Neuron (in vitro differentiated cells): ENCODE measurements around the gene MAD1L1.
"Not testable (repeated sequence)": the region's sequence is repeated elsewhere in the genome, so short reads cannot be mapped to it uniquely, and the experiment has no call there.

Source experiments
- H2AFZ ChIP-seq: one replicate; pipeline ENCODE4 v1.6.1; 2013; ENCODE audit warnings: low read depth, mild to moderate bottlenecking, inconsistent platforms, low read length, moderate library complexity
- H3K27me3 ChIP-seq: one replicate; pipeline ENCODE4 v1.6.1; 2013; ENCODE audit warnings: low read length; ENCODE audit not compliant: insufficient read depth
- H3K36me3 ChIP-seq: one replicate; pipeline ENCODE4 v1.6.1; 2013; ENCODE audit warnings: low read length; ENCODE audit not compliant: insufficient read depth
- H3K4me1 ChIP-seq: one replicate; pipeline ENCODE4 v1.6.1; 2013; ENCODE audit warnings: low read length; ENCODE audit not compliant: insufficient read depth
- H3K4me3 ChIP-seq: 2 replicates; pipeline ENCODE4 v1.5.1; 2013; ENCODE audit warnings: mild to moderate bottlenecking, low read length, moderate library complexity
- H3K9me3 ChIP-seq: one replicate; pipeline ENCODE4 v1.6.1; 2013; ENCODE audit warnings: low read length

MAD1L1 gene

GRCh38 chr7:1861799-1862458, 370.8 kb downstream of the MAD1L1 start:
- Histone ChIP-seq H3K9me3 (no peaks in the 10 kb centered on the region), H3K4me1 (peaks cover 16% of the 10 kb centered on the region), H2AFZ (no peak overlapping the region), H3K4me3 (no peak overlapping the region), H3K27me3 (no peaks in the 10 kb centered on the region), H3K36me3 (no peaks in the 10 kb centered on the region)

- not testable (repeated sequence) for H3K4me3 ChIP-seq, H3K27me3 ChIP-seq, H2AFZ ChIP-seq, H3K36me3 ChIP-seq, H3K9me3 ChIP-seq
- H3K4me1 ChIP-seq: peaks cover 16% of the 10 kb centered on the region
These were observed 371.6 kb downstream of the MAD1L1 start for GRCh38 chr7:1860881-1861798.

- Histone ChIP-seq H3K4me1 (peaks cover 6% of the 10 kb centered on the region), H3K4me3 (no peak overlapping the region), H3K36me3 (no peaks in the 10 kb centered on the region), H3K9me3 (no peaks in the 10 kb centered on the region), H3K27me3 (no peaks in the 10 kb centered on the region), H2AFZ (no peak overlapping the region)
These were observed 373.3 kb downstream of the MAD1L1 start for GRCh38 chr7:1859266-1860035.

- H3K4me1 ChIP-seq: no peaks in the 10 kb centered on the region
- no peaks in the 10 kb centered on the region for H3K27me3 ChIP-seq
- no peak overlapping the region for H3K4me3 ChIP-seq
- H3K36me3 ChIP-seq: no peaks in the 10 kb centered on the region
- no peak overlapping the region for H2AFZ ChIP-seq
- H3K9me3 ChIP-seq: no peaks in the 10 kb centered on the region
These were observed 374.1 kb downstream of the MAD1L1 start for GRCh38 chr7:1858435-1859265.

- Histone ChIP-seq H2AFZ (no peak overlapping the region), H3K4me3 (no peak overlapping the region), H3K36me3 (no peaks in the 10 kb centered on the region), H3K9me3 (no peaks in the 10 kb centered on the region), H3K27me3 (no peaks in the 10 kb centered on the region), H3K4me1 (no peaks in the 10 kb centered on the region)
These were observed 375.0 kb downstream of the MAD1L1 start for GRCh38 chr7:1857487-1858421.

GRCh38 chr7:1856888-1857441, 375.8 kb downstream of the MAD1L1 start:
- no peaks in the 10 kb centered on the region for H3K4me1 ChIP-seq
- no peaks in the 10 kb centered on the region for H3K27me3 ChIP-seq
- no peaks in the 10 kb centered on the region for H3K36me3 ChIP-seq
- H2AFZ ChIP-seq: no peak overlapping the region
- no peaks in the 10 kb centered on the region for H3K9me3 ChIP-seq
- H3K4me3 ChIP-seq: no peak overlapping the region

GRCh38 chr7:1856161-1856887, 376.4 kb downstream of the MAD1L1 start:
- no peak overlapping the region for H3K4me3 ChIP-seq
- no peaks in the 10 kb centered on the region for H3K27me3 ChIP-seq
- no peak overlapping the region for H2AFZ ChIP-seq
- no peaks in the 10 kb centered on the region for H3K9me3 ChIP-seq
- H3K4me1 ChIP-seq: no peaks in the 10 kb centered on the region
- H3K36me3 ChIP-seq: no peaks in the 10 kb centered on the region

GRCh38 chr7:1855725-1856160, 377.0 kb downstream of the MAD1L1 start:
- H3K27me3 ChIP-seq: no peaks in the 10 kb centered on the region
- no peaks in the 10 kb centered on the region for H3K36me3 ChIP-seq
- H3K4me1 ChIP-seq: no peaks in the 10 kb centered on the region
- H3K9me3 ChIP-seq: no peaks in the 10 kb centered on the region
- H2AFZ ChIP-seq: no peak overlapping the region
- no peak overlapping the region for H3K4me3 ChIP-seq

GRCh38 chr7:1854866-1855724, 377.6 kb downstream of the MAD1L1 start:
- Histone ChIP-seq H3K4me1 (no peaks in the 10 kb centered on the region), H3K9me3 (no peaks in the 10 kb centered on the region), H3K4me3 (no peak overlapping the region), H3K36me3 (no peaks in the 10 kb centered on the region), H2AFZ (no peak overlapping the region), H3K27me3 (no peaks in the 10 kb centered on the region)

GRCh38 chr7:1853986-1854865, 378.5 kb downstream of the MAD1L1 start:
- H3K9me3 ChIP-seq: no peaks in the 10 kb centered on the region
- H3K36me3 ChIP-seq: no peaks in the 10 kb centered on the region
- no peaks in the 10 kb centered on the region for H3K27me3 ChIP-seq
- H3K4me1 ChIP-seq: no peaks in the 10 kb centered on the region
- H2AFZ ChIP-seq: no peak overlapping the region
- no peak overlapping the region for H3K4me3 ChIP-seq
